Muscle of back (tissue), 11 donors: ENCODE measurements around the gene STAC2. TPM values are rescaled to one million over a fixed set of nuclear protein-coding genes. Genes with fewer than 3 reads are reported as not detected.
A peak's percentile ranks its signal among the peaks of the same experiment; 100 is the strongest.

Source experiments
- DNase-seq, 3 donors: peaks; one replicate each; pipeline versions ENCODE4 v3.0.0 to v3.0.0-alpha.2; 2013
- polyA plus RNA-seq, 10 donors: library from polyadenylated mRNA; unstranded; fragments of 120-200 nt; gene quantifications; one replicate each; pipeline ENCODE4 v1.2.1, GENCODE V29; 2013; ENCODE audit not compliant: insufficient read length in 10 of 10

Gene STAC2
- polyA plus RNA-seq, 10 donors = 0.13 to 0.96 (median 0.30) TPM

DNA sequence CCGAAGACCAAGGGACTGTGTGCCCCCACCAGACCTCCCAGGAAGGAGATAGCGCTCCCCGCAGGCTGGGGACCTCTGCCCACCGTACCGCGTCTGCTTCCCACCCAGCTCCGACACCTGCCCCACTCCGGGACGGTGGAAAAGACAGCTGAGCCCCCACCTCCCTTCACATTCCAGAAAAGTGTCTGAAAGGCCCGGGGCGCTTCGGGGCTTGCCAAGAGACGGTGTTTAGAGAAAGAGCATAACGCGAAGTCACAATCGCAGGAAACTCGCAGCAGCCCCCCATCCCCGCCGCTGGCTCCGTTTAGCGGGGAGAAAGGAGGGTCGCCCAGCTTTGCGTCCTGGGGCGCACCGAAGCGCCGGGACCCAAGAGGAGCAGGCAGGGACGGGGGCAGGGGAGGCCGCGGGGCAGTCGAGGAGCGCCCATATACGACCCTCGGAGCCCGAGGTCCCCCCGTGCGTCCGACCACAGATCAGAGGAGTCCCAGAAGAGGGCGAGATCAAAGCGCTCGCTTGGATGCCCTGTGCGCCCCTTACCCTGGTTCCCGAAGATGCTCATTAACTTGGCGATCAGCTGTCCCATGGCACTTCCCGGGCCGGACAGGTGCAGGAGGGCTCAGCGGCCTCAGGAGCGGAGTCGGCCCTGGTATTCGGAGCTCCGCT lies 60.4 kb downstream of the STAC2 start:
- no peak for DNase-seq

DNA sequence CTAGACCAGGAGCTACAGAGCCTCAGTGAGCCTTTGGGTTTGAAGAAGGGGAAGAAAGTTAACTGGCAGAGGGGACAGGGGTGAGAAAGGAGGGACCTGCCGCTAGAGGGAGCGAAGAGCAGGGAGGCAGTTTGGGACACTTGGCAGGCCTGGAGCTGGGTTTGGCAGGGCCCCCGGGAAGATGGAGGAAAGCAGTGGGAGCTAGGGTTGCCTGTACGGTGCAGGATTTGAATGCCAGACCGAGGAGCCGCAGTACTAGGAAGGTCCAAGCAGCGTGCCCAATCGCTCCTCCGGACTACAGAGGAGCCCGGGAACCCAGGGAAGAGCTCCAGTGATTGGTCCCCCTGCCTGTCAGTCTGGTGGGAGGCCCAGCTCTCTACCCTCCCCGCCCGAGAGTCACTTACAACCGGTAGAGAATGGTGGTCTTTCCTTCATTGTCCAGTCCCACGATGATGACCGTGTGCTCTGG lies 61.0 kb downstream of the STAC2 start:
- DNase-seq = peak; percentile 90 to 95 (median 92)

DNA sequence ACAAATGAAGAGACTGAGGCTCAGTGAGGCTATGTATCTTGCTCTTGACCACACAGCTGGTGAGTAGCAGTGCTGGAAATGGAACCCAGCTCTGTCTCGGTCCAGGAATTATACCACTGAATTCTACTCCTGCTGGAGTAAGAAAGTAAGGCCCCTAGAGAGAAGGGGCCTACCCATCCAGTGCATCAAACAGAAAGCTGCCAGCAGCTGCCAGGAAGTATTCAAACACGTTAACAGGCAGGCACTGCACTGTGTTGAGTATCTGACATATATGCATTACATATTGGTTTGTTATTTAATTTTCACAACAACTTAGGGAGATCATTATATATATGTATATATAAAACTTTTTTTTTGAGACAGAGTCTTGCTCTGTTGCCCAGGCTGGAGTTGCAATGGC lies 63.8 kb downstream of the STAC2 start:
- no peak for DNase-seq

Other genes with a start within 250 kb of the STAC2 start
- gene PLXDC1, start 74.3 kb downstream of the STAC2 start, polyA plus RNA-seq = 10 to 100 TPM in 3 of 10 donors, 1 to 10 TPM in 7; 4.0 to 14.0 (median 8.5) TPM
- under 1 TPM in 6 of 10 donors, not detected in 4; 0.24 to 0.42 (median 0.33) TPM for gene ARL5C, start 59.8 kb downstream of the STAC2 start, polyA plus RNA-seq
- 100 to 1,000 TPM in 9 of 10 donors, 10 to 100 TPM in 1; 85.0 to 201 (median 186) TPM for gene CACNB1, start 28.3 kb downstream of the STAC2 start, polyA plus RNA-seq
- gene RPL19, start 25.7 kb downstream of the STAC2 start, polyA plus RNA-seq = 1,000 to 10,000 TPM; 2,263 to 2,766 (median 2,554) TPM
- gene FBXL20, start 175.7 kb upstream of the STAC2 start, polyA plus RNA-seq = 1 to 10 TPM; 5.1 to 8.1 (median 6.6) TPM
- 10 to 100 TPM; 23.9 to 36.8 (median 29.8) TPM for gene MED1, start 225.3 kb upstream of the STAC2 start, polyA plus RNA-seq
- 10 to 100 TPM; 23.4 to 42.2 (median 31.9) TPM for gene CDK12, start 235.5 kb upstream of the STAC2 start, polyA plus RNA-seq